Brain microvascular endothelial cell (primary cell): ENCODE results near the gene BOK.

Source experiments
- DNase-seq: peaks from one replicate; pipeline ENCODE4 v3.0.0-alpha.2; 2020
- H3K27ac ChIP-seq: fragments of 250-450 bp; sonication (Bioruptor Pico); 2 replicates; pipeline ENCODE4 v1.5.1; 2020; ENCODE audit warnings: mild to moderate bottlenecking, moderate library complexity
- H3K27me3 ChIP-seq: fragments of 250-450 bp; sonication (Bioruptor Pico); replicated peaks from 2 replicates; pipeline ENCODE4 v1.5.1; 2020; ENCODE audit warnings: mild to moderate bottlenecking
- H3K36me3 ChIP-seq: fragments of 250-450 bp; sonication (Bioruptor Pico); replicated peaks from 2 replicates; pipeline ENCODE4 v1.5.1; 2020; ENCODE audit warnings: mild to moderate bottlenecking
- H3K4me3 ChIP-seq: 2 replicates; pipeline ENCODE4 v1.5.1; 2011; ENCODE audit warnings: low read depth, mild to moderate bottlenecking, control low read depth, low read length, moderate library complexity
- CTCF ChIP-seq: IDR thresholded peaks from 2 replicates; pipeline ENCODE4 v1.5.1; 2011; ENCODE audit warnings: low read depth, mild to moderate bottlenecking, moderate library complexity, low read length, control low read depth, inconsistent platforms; ENCODE audit errors: missing control alignments
- in situ Hi-C: cut with HindIII; loops from 2 replicates; pipeline ENCODE4 v1.10.0; 2017; ENCODE audit warnings: low sequenced_read_pairs, low pct_ligation_motif_present

BOK gene

GRCh38 chr2:241531161-241531722, 27.3 kb upstream of the BOK start:
- Histone ChIP-seq H3K27me3 (peaks cover 3% of the 10 kb centered on the region), H3K36me3 (no peaks in the 10 kb centered on the region), H3K27ac (no peak overlapping the region), H3K4me3 (no peak overlapping the region)
- in situ Hi-C loops, result no loop called here
- DNase-seq, result no peak
- TF ChIP-seq CTCF, result no peak

GRCh38 chr2:241532168-241532567, 26.4 kb upstream of the BOK start:
- in situ Hi-C loops, result no loop called here
- no peak for DNase-seq
- Histone ChIP-seq H3K4me3 (no peak overlapping the region), H3K27ac (no peak overlapping the region), H3K36me3 (no peaks in the 10 kb centered on the region), H3K27me3 (peaks cover 3% of the 10 kb centered on the region)
- no peak for TF ChIP-seq CTCF

- DNase-seq, result no peak
- Histone ChIP-seq H3K36me3 (no peaks in the 10 kb centered on the region), H3K27me3 (peaks cover 3% of the 10 kb centered on the region), H3K4me3 (no peak overlapping the region), H3K27ac (no peak overlapping the region)
- in situ Hi-C loops, result no loop called here
- no peak for TF ChIP-seq CTCF
Measured at GRCh38 chr2:241532733-241533601, 25.6 kb upstream of the BOK start.

GRCh38 chr2:241534293-241534692, 24.3 kb upstream of the BOK start:
- no peak for TF ChIP-seq CTCF
- in situ Hi-C loops, result no loop called here
- peaks cover 3% of the 10 kb centered on the region for H3K27me3 ChIP-seq
- DNase-seq, result no peak
- H3K27ac ChIP-seq, result no peak overlapping the region
- H3K4me3 ChIP-seq, result no peak overlapping the region
- no peaks in the 10 kb centered on the region for H3K36me3 ChIP-seq

GRCh38 chr2:241534701-241535375, 23.7 kb upstream of the BOK start:
- in situ Hi-C loops, result no loop called here
- Histone ChIP-seq H3K27me3 (peaks cover 3% of the 10 kb centered on the region), H3K4me3 (no peak overlapping the region), H3K36me3 (no peaks in the 10 kb centered on the region), H3K27ac (no peak overlapping the region)
- DNase-seq, result no peak
- no peak for TF ChIP-seq CTCF
